CD4-positive, alpha-beta T cell treated with Interleukin-15 for 4 hours (primary cell): Measurements from ENCODE around the gene SLX4IP.

Experiments
- DNase-seq: peaks from one replicate; pipeline ENCODE4 v3.0.0-alpha.2; 2020; ENCODE audit warnings: low spot score

SLX4IP gene

GRCh38 chr20:10551732-10552724 lies 116.9 kb downstream of the SLX4IP start:
- DNase-seq, result no peak

- DNase-seq, result peak; percentile 16
Observed at GRCh38 chr20:10553326-10553984, 118.3 kb downstream of the SLX4IP start.

- DNase-seq, result no peak
Observed at GRCh38 chr20:10554285-10554684, 119.2 kb downstream of the SLX4IP start.

GRCh38 chr20:10555393-10555792 lies 120.3 kb downstream of the SLX4IP start:
- no peak for DNase-seq

- DNase-seq, result no peak
Observed at GRCh38 chr20:10555865-10556308, 120.8 kb downstream of the SLX4IP start.

GRCh38 chr20:10556519-10557083 lies 121.5 kb downstream of the SLX4IP start:
- no peak for DNase-seq

GRCh38 chr20:10557685-10558084 lies 122.6 kb downstream of the SLX4IP start:
- no peak for DNase-seq

GRCh38 chr20:10558635-10559187 lies 123.6 kb downstream of the SLX4IP start:
- DNase-seq, result peak; percentile 14

- no peak for DNase-seq
Observed at GRCh38 chr20:10559266-10559665, 124.2 kb downstream of the SLX4IP start.

- DNase-seq, result no peak
Observed at GRCh38 chr20:10560686-10561085, 125.6 kb downstream of the SLX4IP start.

- DNase-seq, result no peak
Observed at GRCh38 chr20:10561302-10561701, 126.2 kb downstream of the SLX4IP start.

- no peak for DNase-seq
Observed at GRCh38 chr20:10562899-10563298, 127.8 kb downstream of the SLX4IP start.

- DNase-seq, result no peak
Observed at GRCh38 chr20:10563935-10564492, 128.9 kb downstream of the SLX4IP start.

GRCh38 chr20:10565191-10565921 lies 130.3 kb downstream of the SLX4IP start:
- no peak for DNase-seq

- DNase-seq, result no peak
Observed at GRCh38 chr20:10565922-10566897, 131.1 kb downstream of the SLX4IP start.

GRCh38 chr20:10568032-10568431 lies 132.9 kb downstream of the SLX4IP start:
- no peak for DNase-seq

- no peak for DNase-seq
Observed at GRCh38 chr20:10571313-10571815, 136.3 kb downstream of the SLX4IP start.

- no peak for DNase-seq
Observed at GRCh38 chr20:10572853-10573252, 137.7 kb downstream of the SLX4IP start.

GRCh38 chr20:10573273-10573950 lies 138.3 kb downstream of the SLX4IP start:
- no peak for DNase-seq
